ENCODE data around the gene TRPC3.

TRPC3 gene

DNA sequence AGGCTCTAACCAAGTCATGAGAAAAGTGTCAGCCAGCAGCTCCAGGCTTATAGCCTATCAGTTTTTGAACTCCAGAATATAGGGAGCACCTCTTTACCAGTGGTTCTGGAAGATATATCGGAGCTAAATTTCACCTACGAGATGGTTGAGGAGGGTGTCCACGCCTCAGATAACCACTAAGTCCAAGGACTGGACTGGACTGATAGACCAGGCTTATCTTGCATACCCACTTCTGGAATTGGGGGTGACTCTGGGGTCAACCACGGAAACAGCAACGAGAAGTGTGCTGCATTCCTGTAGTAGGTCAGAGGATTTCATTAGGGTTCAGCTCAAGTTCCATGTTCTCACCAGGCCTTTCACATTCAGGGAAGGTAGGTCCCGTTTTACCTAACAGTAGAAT, 38.6 kb upstream of the TRPC3 start:
- TF ChIP-seq, protein P1, sequence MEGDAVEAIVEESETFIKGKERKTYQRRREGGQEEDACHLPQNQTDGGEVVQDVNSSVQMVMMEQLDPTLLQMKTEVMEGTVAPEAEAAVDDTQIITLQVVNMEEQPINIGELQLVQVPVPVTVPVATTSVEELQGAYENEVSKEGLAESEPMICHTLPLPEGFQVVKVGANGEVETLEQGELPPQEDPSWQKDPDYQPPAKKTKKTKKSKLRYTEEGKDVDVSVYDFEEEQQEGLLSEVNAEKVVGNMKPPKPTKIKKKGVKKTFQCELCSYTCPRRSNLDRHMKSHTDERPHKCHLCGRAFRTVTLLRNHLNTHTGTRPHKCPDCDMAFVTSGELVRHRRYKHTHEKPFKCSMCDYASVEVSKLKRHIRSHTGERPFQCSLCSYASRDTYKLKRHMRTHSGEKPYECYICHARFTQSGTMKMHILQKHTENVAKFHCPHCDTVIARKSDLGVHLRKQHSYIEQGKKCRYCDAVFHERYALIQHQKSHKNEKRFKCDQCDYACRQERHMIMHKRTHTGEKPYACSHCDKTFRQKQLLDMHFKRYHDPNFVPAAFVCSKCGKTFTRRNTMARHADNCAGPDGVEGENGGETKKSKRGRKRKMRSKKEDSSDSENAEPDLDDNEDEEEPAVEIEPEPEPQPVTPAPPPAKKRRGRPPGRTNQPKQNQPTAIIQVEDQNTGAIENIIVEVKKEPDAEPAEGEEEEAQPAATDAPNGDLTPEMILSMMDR (IDR thresholded peaks at IDR 0.05; ENCODE audit: insufficient read depth, low read length, poor library complexity, severe bottlenecking), result no peak
- no peak for DNase-seq (ENCODE audit: extremely low read depth, insufficient read length)
- no peak overlapping the region for H3K4me3 ChIP-seq (replicated peaks; ENCODE audit: low read depth, low read length)

DNA sequence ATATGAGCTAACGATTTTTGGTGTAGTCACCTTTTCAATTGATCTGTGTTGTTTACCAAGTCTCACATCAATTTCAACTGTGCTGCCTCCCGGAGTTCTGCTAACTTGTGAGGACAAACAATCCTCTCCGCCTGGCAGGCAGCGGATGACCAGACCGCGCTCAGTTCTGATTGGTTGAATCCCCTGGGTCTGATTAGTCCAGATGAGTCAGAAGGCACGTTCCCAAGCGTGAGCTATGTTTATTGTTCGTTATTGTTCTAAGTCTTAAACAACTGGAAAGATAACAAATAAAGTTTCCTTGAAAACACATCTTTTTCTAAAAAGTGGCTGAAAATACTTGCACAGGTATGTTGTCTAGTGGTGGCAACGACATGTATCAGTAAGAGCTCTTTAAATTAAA, 37.9 kb upstream of the TRPC3 start:
- TF ChIP-seq, protein P1 (IDR thresholded peaks at IDR 0.05; ENCODE audit: insufficient read depth, low read length, poor library complexity, severe bottlenecking), result no peak
- H3K36me3 ChIP-seq (ENCODE audit: control insufficient read depth, insufficient read depth, low read length), result no peaks in the 10 kb centered on the region
- no peaks in the 10 kb centered on the region for H3K27me3 ChIP-seq (replicated peaks; ENCODE audit: control insufficient read depth, insufficient read depth, low read length)
- H3K4me3 ChIP-seq (replicated peaks; ENCODE audit: low read depth, low read length), result no peak overlapping the region
- no peak for DNase-seq (ENCODE audit: extremely low read depth, insufficient read length)

More for the DNA sequence above, 38.6 kb upstream of the TRPC3 start:
- no peaks in the 10 kb centered on the region for H3K27me3 ChIP-seq (replicated peaks; ENCODE audit: control insufficient read depth, insufficient read depth, low read length)
- H3K36me3 ChIP-seq (ENCODE audit: control insufficient read depth, insufficient read depth, low read length), result no peaks in the 10 kb centered on the region

DNA sequence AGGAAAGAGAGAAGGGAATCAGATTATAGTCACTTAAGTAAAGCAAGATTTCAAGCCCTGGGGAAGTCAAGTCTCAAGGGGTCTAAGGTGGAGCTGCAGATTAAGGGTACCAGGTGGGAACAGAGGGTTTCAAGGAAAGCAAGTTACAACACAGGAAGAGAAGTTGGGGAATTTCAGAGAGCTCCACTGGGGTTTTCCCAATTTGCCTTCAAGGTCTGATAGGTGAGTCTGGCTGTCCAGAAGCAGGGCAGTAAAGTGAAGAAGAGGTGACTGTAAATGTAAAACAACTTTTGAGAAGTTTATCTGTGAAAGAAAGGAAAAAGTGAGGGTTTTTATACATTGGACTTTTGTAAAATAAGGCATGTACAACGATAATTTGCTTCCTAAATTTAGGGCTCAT, 37.1 kb upstream of the TRPC3 start:
- no peak overlapping the region for H3K4me3 ChIP-seq (replicated peaks; ENCODE audit: low read depth, low read length)
- TF ChIP-seq, protein P1 (IDR thresholded peaks at IDR 0.05; ENCODE audit: insufficient read depth, low read length, poor library complexity, severe bottlenecking), result no peak
- no peaks in the 10 kb centered on the region for H3K27me3 ChIP-seq (replicated peaks; ENCODE audit: control insufficient read depth, insufficient read depth, low read length)
- DNase-seq (ENCODE audit: extremely low read depth, insufficient read length), result no peak
- H3K36me3 ChIP-seq (ENCODE audit: control insufficient read depth, insufficient read depth, low read length), result no peaks in the 10 kb centered on the region

DNA sequence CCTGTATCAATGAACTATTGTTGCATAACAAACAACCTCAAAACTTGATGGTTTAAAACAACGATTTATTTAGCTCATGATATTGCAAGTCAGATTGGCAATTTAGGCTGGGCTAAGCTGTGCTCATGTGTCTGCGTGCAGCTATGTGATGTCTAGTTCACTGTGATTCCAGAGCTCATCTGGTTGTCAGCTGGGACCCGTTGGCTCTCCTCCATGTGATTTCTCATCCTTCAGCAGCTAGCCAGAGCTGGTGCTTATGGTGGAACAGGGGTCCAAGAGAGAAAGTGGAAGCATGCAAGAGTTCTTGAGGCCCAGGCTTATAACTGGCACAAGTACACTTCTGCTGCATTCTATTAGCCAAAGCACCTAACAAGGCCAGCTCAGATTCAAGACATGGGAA, 28.8 kb upstream of the TRPC3 start:
- no peaks in the 10 kb centered on the region for H3K36me3 ChIP-seq (ENCODE audit: control insufficient read depth, insufficient read depth, low read length)
- H3K27me3 ChIP-seq (replicated peaks; ENCODE audit: control insufficient read depth, insufficient read depth, low read length), result no peaks in the 10 kb centered on the region
- DNase-seq (ENCODE audit: extremely low read depth, insufficient read length), result no peak

DNA sequence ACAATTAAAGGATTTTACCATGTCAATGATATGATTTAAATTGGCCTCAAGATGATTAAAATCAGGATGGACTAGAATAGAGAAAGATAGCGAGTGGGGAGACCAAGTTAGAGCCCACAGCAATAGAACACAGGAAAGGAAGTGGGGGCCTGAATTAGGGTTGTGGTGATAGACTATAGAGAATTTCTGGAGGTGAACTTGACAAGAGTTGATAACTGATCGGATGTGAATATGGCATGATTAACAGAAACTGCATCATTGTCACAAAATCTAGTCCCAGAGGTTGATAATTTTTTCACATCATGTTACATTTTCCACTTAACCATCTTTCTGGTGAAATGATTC, 26.3 kb upstream of the TRPC3 start:
- no peaks in the 10 kb centered on the region for H3K36me3 ChIP-seq (ENCODE audit: control insufficient read depth, insufficient read depth, low read length)
- DNase-seq (ENCODE audit: extremely low read depth, insufficient read length), result no peak
- H3K27me3 ChIP-seq (replicated peaks; ENCODE audit: control insufficient read depth, insufficient read depth, low read length), result no peaks in the 10 kb centered on the region
- TF ChIP-seq, protein P1 (IDR thresholded peaks at IDR 0.05; ENCODE audit: insufficient read depth, low read length, poor library complexity, severe bottlenecking), result no peak
- H3K4me3 ChIP-seq (replicated peaks; ENCODE audit: low read depth, low read length), result no peak overlapping the region

More for the DNA sequence above, 28.8 kb upstream of the TRPC3 start:
- H3K4me3 ChIP-seq (replicated peaks; ENCODE audit: low read depth, low read length), result no peak overlapping the region
- TF ChIP-seq, protein P1 (IDR thresholded peaks at IDR 0.05; ENCODE audit: insufficient read depth, low read length, poor library complexity, severe bottlenecking), result no peak
